PC-3 (cell line): Measurements from ENCODE around the gene SLC22A14. TPM values are rescaled to one million over a fixed set of nuclear protein-coding genes. Genes with fewer than 3 reads are reported as not detected.

ENCODE experiments used
- ATAC-seq: fragments of 200-7000 bp; cut with Tn5 transposase; 2 replicates; pipeline ENCODE4 v1.9.1; 2020; ENCODE audit warnings: mild to moderate bottlenecking, moderate library complexity
- BruUV-seq: library from RNA; stranded (reverse); fragments of 400-500 nt; replicated peaks from 2 replicates; lab custom pipeline; 2021; lab: Mats Ljungman, UMichigan
- CTCF ChIA-PET: fragments of 300-600 bp; sonication (Branson Sonifier 250); formaldehyde crosslinking; loops from one replicate; lab custom pipeline; 2022; ENCODE audit warnings: antibody characterized with exemption; lab: Charles Lee
- POLR2A ChIA-PET: fragments of 300-600 bp; sonication (Branson Sonifier 250); formaldehyde crosslinking; loops from one replicate; lab custom pipeline; 2022; ENCODE audit warnings: antibody characterized with exemption; ENCODE audit not compliant: unreplicated experiment; lab: Charles Lee
- DNase-seq: peaks from one replicate; pipeline ENCODE4 v3.0.0-alpha.2; 2015
- H2AFZ ChIP-seq: fragments of 300-600 bp; sonication (generic); 2 replicates; pipeline ENCODE4 v1.6.0; 2016; ENCODE audit warnings: antibody characterized with exemption, low read length
- H3F3A ChIP-seq: fragments of 300-600 bp; sonication (generic); one replicate; pipeline ENCODE4 v1.6.0; 2017; ENCODE audit warnings: antibody characterized with exemption, low read length, control low read depth, mild to moderate bottlenecking; ENCODE audit not compliant: unreplicated experiment
- H3K27ac ChIP-seq: fragments of 300-600 bp; sonication (generic); 2 replicates; pipeline ENCODE4 v1.5.1; 2016; ENCODE audit warnings: mild to moderate bottlenecking, low read length
- H3K27me3 ChIP-seq: fragments of 300-600 bp; sonication (generic); 2 replicates; pipeline ENCODE4 v1.6.1; 2016; ENCODE audit warnings: low read length, mixed read lengths
- H3K36me3 ChIP-seq: fragments of 300-600 bp; sonication (generic); 2 replicates; pipeline ENCODE4 v1.6.1; 2016; ENCODE audit warnings: low read depth, mixed run types, low read length, mixed read lengths
- H3K4me1 ChIP-seq: fragments of 300-600 bp; sonication (generic); 2 replicates; pipeline ENCODE4 v1.5.1; 2016; ENCODE audit warnings: low read length; ENCODE audit not compliant: insufficient read depth
- H3K4me2 ChIP-seq: fragments of 300-600 bp; sonication (generic); 2 replicates; pipeline ENCODE4 v1.6.0; 2016; ENCODE audit warnings: low read length
- H3K4me3 ChIP-seq: fragments of 300-600 bp; sonication (generic); 2 replicates; pipeline ENCODE4 v1.5.1; 2016; ENCODE audit warnings: mild to moderate bottlenecking, low read length, mixed read lengths
- H3K79me2 ChIP-seq: fragments of 300-600 bp; sonication (generic); 2 replicates; pipeline ENCODE4 v1.6.1; 2017; ENCODE audit warnings: low read length, mixed read lengths
- H3K9ac ChIP-seq: fragments of 300-600 bp; sonication (generic); 2 replicates; pipeline ENCODE4 v1.6.0; 2016; ENCODE audit warnings: mild to moderate bottlenecking, low read length
- H3K9me2 ChIP-seq: fragments of 300-600 bp; sonication (generic); replicated peaks from 2 replicates; pipeline ENCODE4 v1.6.1; 2016; ENCODE audit warnings: mixed run types, low read length, mixed read lengths
- H3K9me3 ChIP-seq: fragments of 300-600 bp; sonication (generic); 2 replicates; pipeline ENCODE4 v1.6.1; 2016; ENCODE audit warnings: low read length, mixed read lengths
- H4K20me1 ChIP-seq: fragments of 300-600 bp; sonication (generic); 2 replicates; pipeline ENCODE4 v1.6.1; 2016; ENCODE audit warnings: low read length, mixed read lengths
- EZH2 ChIP-seq: fragments of 300-600 bp; sonication (generic); IDR thresholded peaks from one replicate; pipeline ENCODE4 v1.6.1; 2017; ENCODE audit warnings: antibody characterized with exemption, mild to moderate bottlenecking, low read length; ENCODE audit not compliant: unreplicated experiment
- EZH2phosphoT487 ChIP-seq: fragments of 300-600 bp; sonication (generic); IDR thresholded peaks from 2 replicates; pipeline ENCODE4 v1.6.1; 2018; ENCODE audit warnings: mild to moderate bottlenecking, antibody characterized with exemption, low read length, borderline replicate concordance
- intact Hi-C: fragments of 100-400 bp; cut with micrococcal nuclease; formaldehyde crosslinking; loops from 2 replicates; pipeline ENCODE4 v1.9.0; 2023
- total RNA-seq: library from RNA; depleted of rRNA; stranded (reverse); fragments of >200 nt; gene quantifications from 2 replicates; pipeline ENCODE4 v1.2.3, GENCODE V29; 2014
- TF ChIP-seq, protein P1 (sequence below): fragments of 300-600 bp; sonication (generic); conservative IDR thresholded peaks from 2 replicates; pipeline ENCODE4 v1.5.1; 2017; ENCODE audit warnings: antibody characterized with exemption, low read depth, mild to moderate bottlenecking, low read length

Gene SLC22A14
- total RNA-seq, 1 experiment from 2014 or later: 0.07 TPM

GRCh38 chr3:38323060-38323459, 41.0 kb downstream of the SLC22A14 start:
- Histone ChIP-seq H3K27ac (no peak overlapping the region), H2AFZ (no peak overlapping the region), H3K9me2 (no peaks in the 10 kb centered on the region), H3K9ac (no peak overlapping the region), H3K9me3 (peaks cover 10% of the 10 kb centered on the region), H4K20me1 (no peaks in the 10 kb centered on the region), H3K4me1 (peaks cover 4% of the 10 kb centered on the region), H3K4me2 (no peak overlapping the region), H3F3A (no peaks in the 10 kb centered on the region), H3K4me3 (no peak overlapping the region), H3K27me3 (no peaks in the 10 kb centered on the region), H3K36me3 (peaks cover 8% of the 10 kb centered on the region; the same call in 1 of the 2 replicates), H3K79me2 (no peaks in the 10 kb centered on the region)
- DNase-seq (no peak), ATAC-seq (no peak)
- TF ChIP-seq EZH2phosphoT487 (no peak), EZH2 (no peak)
- TF ChIP-seq, protein P1, sequence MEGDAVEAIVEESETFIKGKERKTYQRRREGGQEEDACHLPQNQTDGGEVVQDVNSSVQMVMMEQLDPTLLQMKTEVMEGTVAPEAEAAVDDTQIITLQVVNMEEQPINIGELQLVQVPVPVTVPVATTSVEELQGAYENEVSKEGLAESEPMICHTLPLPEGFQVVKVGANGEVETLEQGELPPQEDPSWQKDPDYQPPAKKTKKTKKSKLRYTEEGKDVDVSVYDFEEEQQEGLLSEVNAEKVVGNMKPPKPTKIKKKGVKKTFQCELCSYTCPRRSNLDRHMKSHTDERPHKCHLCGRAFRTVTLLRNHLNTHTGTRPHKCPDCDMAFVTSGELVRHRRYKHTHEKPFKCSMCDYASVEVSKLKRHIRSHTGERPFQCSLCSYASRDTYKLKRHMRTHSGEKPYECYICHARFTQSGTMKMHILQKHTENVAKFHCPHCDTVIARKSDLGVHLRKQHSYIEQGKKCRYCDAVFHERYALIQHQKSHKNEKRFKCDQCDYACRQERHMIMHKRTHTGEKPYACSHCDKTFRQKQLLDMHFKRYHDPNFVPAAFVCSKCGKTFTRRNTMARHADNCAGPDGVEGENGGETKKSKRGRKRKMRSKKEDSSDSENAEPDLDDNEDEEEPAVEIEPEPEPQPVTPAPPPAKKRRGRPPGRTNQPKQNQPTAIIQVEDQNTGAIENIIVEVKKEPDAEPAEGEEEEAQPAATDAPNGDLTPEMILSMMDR: no peak
- CTCF ChIA-PET: no interaction called here
- BruUV-seq: no TSS peak
- intact Hi-C loops: no loop called here
- POLR2A ChIA-PET: no interaction called here

DNA sequence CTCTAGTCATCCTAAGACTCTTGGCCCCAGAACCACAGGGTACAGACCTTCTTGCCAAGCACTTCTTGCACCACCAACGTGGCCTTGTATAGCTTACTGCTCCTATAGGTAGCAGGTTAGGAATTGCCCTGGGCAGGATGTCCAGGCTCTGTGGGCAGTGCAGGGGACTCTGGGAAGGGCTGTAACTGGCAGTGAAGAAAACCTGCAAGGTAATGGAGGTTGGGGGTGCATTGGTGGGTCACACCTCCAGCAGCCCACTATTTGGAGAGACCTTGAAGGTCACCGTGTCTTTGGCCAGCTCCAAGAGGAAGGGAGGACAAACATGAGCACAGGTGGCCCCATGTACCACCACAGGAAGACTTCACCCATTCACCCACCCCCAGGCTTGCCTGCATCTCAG, 43.2 kb downstream of the SLC22A14 start:
- H3K79me2 ChIP-seq: no peaks in the 10 kb centered on the region
- peaks cover 9% of the 10 kb centered on the region for H3K4me1 ChIP-seq
- no peaks in the 10 kb centered on the region for H3K27me3 ChIP-seq
- H3K4me2 ChIP-seq: no peak overlapping the region
- TF ChIP-seq, protein P1: no peak
- TF ChIP-seq EZH2: no peak
- TF ChIP-seq EZH2phosphoT487: no peak
- intact Hi-C loops: no loop called here
- no peak overlapping the region for H3K4me3 ChIP-seq
- no peaks in the 10 kb centered on the region for H3K9me2 ChIP-seq
- POLR2A ChIA-PET: no interaction called here
- H4K20me1 ChIP-seq: no peaks in the 10 kb centered on the region
- peaks cover 8% of the 10 kb centered on the region; the same call in 1 of the 2 replicates for H3K36me3 ChIP-seq
- H3K9me3 ChIP-seq: peaks cover 10% of the 10 kb centered on the region
- CTCF ChIA-PET: no interaction called here
- H3K27ac ChIP-seq: no peak overlapping the region
- no peaks in the 10 kb centered on the region for H3F3A ChIP-seq
- no peak overlapping the region for H2AFZ ChIP-seq
- ATAC-seq: no peak
- DNase-seq: no peak
- H3K9ac ChIP-seq: no peak overlapping the region
- no TSS peak for BruUV-seq

DNA sequence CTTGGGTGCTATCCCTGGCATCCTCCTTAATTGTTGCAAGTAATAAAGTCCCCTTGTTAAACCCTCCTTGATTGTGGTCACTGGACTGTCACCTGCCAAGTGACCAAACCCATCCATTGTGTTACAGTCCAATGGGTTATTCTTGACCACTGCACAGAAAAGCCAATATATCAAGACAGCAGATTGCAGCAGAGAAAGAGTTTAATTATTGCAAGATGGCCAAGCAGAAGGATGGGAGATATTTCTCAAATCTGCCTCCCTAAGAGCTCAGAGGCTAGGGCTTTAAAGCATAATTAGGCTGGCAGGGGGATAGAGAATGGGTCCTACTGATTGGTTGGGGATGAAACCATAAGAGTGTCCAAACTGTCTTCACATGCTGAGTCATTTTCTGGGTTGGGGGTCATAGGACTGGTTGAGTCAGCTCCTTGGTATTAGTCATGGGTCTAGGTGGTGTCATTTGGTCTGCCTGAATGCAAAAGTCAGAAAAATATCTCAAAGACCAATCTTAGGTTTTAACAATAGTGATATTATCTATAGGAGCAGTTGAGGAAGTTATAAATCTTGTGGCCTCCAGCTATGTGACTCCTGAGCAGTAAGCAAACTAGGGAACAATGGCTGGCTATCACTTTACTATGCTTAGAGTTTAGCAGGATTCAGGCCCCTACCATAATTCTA, 45.4 kb downstream of the SLC22A14 start:
- BruUV-seq: no TSS peak
- Histone ChIP-seq H3K4me3 (no peak overlapping the region; the same call in 1 of the 2 replicates), H3F3A (no peaks in the 10 kb centered on the region), H3K9me3 (peaks cover 10% of the 10 kb centered on the region), H3K36me3 (peaks cover 8% of the 10 kb centered on the region; the same call in 1 of the 2 replicates), H3K9ac (peak overlapping the region; percentile 43; the same call in 1 of the 2 replicates), H3K9me2 (no peaks in the 10 kb centered on the region), H3K27me3 (no peaks in the 10 kb centered on the region), H3K4me2 (peak overlapping the region; percentile 32; the same call in 1 of the 2 replicates), H3K27ac (peak overlapping the region; percentile 88), H3K4me1 (peaks cover 9% of the 10 kb centered on the region), H4K20me1 (no peaks in the 10 kb centered on the region), H2AFZ (no peak overlapping the region), H3K79me2 (no peaks in the 10 kb centered on the region)
- ChIA-PET POLR2A (no interaction called here), CTCF (no interaction called here)
- intact Hi-C loops: no loop called here
- DNase-seq (peak; percentile 95), ATAC-seq (peak; percentile 92)
- TF ChIP-seq EZH2phosphoT487: no peak
